ENCODE results near the gene ARHGAP26. TPM values are rescaled to one million over a fixed set of nuclear protein-coding genes. Genes with fewer than 3 reads are reported as not detected.

ARHGAP26 gene
- total RNA-seq, 1 donor from 2014 or later: 42.1 TPM

- Histone ChIP-seq H3K4me3 (no peak overlapping the region), H3K27ac (no peak overlapping the region), H3K9me3 (no peaks in the 10 kb centered on the region), H3K4me1 (no peaks in the 10 kb centered on the region), H3K36me3 (peaks cover 8% of the 10 kb centered on the region), H3K27me3 (ENCODE audit: low read depth) (no peaks in the 10 kb centered on the region)
- no peak for DNase-seq
- intact Hi-C loops (cut with DNase I): no loop called here
- TF ChIP-seq CTCF (IDR thresholded peaks at IDR 0.05): no peak
- no peak for ATAC-seq
Measured at GRCh38 chr5:143138839-143139238, 368.7 kb downstream of the ARHGAP26 start.

- no peak for ATAC-seq
- intact Hi-C loops (cut with DNase I): no loop called here
- Histone ChIP-seq H3K4me3 (no peak overlapping the region), H3K4me1 (no peaks in the 10 kb centered on the region), H3K27me3 (ENCODE audit: low read depth) (no peaks in the 10 kb centered on the region), H3K9me3 (no peaks in the 10 kb centered on the region), H3K36me3 (peaks cover under 1% of the 10 kb centered on the region), H3K27ac (no peak overlapping the region)
- no peak for TF ChIP-seq CTCF (IDR thresholded peaks at IDR 0.05)
- no peak for DNase-seq
Measured at GRCh38 chr5:143139585-143139984, 369.4 kb downstream of the ARHGAP26 start.

GRCh38 chr5:143140492-143141203, 370.5 kb downstream of the ARHGAP26 start:
- no peaks in the 10 kb centered on the region for H3K36me3 ChIP-seq

GRCh38 chr5:143141652-143142051, 371.5 kb downstream of the ARHGAP26 start:
- no peak overlapping the region for H3K27ac ChIP-seq
- ATAC-seq (no peak), DNase-seq (no peak)
- no peaks in the 10 kb centered on the region for H3K9me3 ChIP-seq
- H3K4me1 ChIP-seq: peaks cover 10% of the 10 kb centered on the region
- H3K27me3 ChIP-seq (ENCODE audit: low read depth): no peaks in the 10 kb centered on the region
- no peaks in the 10 kb centered on the region for H3K36me3 ChIP-seq
- H3K4me3 ChIP-seq: no peak overlapping the region
- intact Hi-C loops (cut with DNase I): no loop called here
- no peak for TF ChIP-seq CTCF (IDR thresholded peaks at IDR 0.05)

More at GRCh38 chr5:143140492-143141203, 370.5 kb downstream of the ARHGAP26 start:
- Histone ChIP-seq H3K4me1 (peaks cover 2% of the 10 kb centered on the region), H3K9me3 (no peaks in the 10 kb centered on the region), H3K27me3 (ENCODE audit: low read depth) (no peaks in the 10 kb centered on the region), H3K4me3 (no peak overlapping the region), H3K27ac (no peak overlapping the region)
- DNase-seq: peak; percentile 48
- intact Hi-C loops (cut with DNase I): no loop called here
- TF ChIP-seq CTCF (IDR thresholded peaks at IDR 0.05): no peak
- ATAC-seq: peak; percentile 71 to 74

- Histone ChIP-seq H3K36me3 (peaks cover 7% of the 10 kb centered on the region), H3K9me3 (no peaks in the 10 kb centered on the region), H3K27ac (no peak overlapping the region), H3K4me1 (peaks cover 17% of the 10 kb centered on the region), H3K4me3 (no peak overlapping the region), H3K27me3 (ENCODE audit: low read depth) (no peaks in the 10 kb centered on the region)
- TF ChIP-seq CTCF (IDR thresholded peaks at IDR 0.05): no peak
- intact Hi-C loops (cut with DNase I): no loop called here
- no peak for ATAC-seq
- DNase-seq: no peak
Measured at GRCh38 chr5:143142596-143143435, 372.6 kb downstream of the ARHGAP26 start.
